Natural killer cell treated with Interleukin-12 subunit alpha and Interleukin-12 subunit beta and Interleukin-15 and Interleukin-18, amount 100 ng/mL, for 72 hours (primary cell): ENCODE results near the gene USP27X. TPM values are rescaled to one million over a fixed set of nuclear protein-coding genes. Genes with fewer than 3 reads are reported as not detected.

Experiments
- ATAC-seq, 2 donors: fragments of 150-1000 bp; cut with Tn5 transposase in 1 of 2; sonication (Bioruptor Pico), chemical (Tn5 transposase) in 1 of 2; 2 replicates each; pipeline ENCODE4 v1.10.0; 2021
- DNase-seq: peaks from one replicate; pipeline ENCODE4 v3.0.0; 2022; ENCODE audit warnings: low spot score
- H3K27ac Mint-ChIP-seq, 2 donors: 1 replicate in 1 of 2; 2 replicates in 1 of 2; pipeline ENCODE4 v1.8.0; 2022; ENCODE audit warnings: mixed read lengths in 2 of 2, mild to moderate bottlenecking in 1 of 2, moderate library complexity in 1 of 2
- H3K27me3 Mint-ChIP-seq, 2 donors: 1 replicate in 1 of 2; 2 replicates in 1 of 2; pipeline ENCODE4 v1.8.0; 2022; ENCODE audit warnings: mixed read lengths in 2 of 2
- H3K36me3 Mint-ChIP-seq: one replicate; pipeline ENCODE4 v1.8.0; 2022; ENCODE audit warnings: mixed read lengths
- H3K4me1 Mint-ChIP-seq, 2 donors: 1 replicate in 1 of 2; 2 replicates in 1 of 2; pipeline ENCODE4 v1.8.0; 2022; ENCODE audit warnings: low read depth in 2 of 2, mixed read lengths in 2 of 2, mild to moderate bottlenecking in 1 of 2
- H3K4me3 Mint-ChIP-seq: one replicate; pipeline ENCODE4 v1.8.0; 2022; ENCODE audit warnings: mixed read lengths
- H3K9me3 Mint-ChIP-seq: 2 replicates; pipeline ENCODE4 v1.8.0; 2022; ENCODE audit warnings: mixed read lengths
- total RNA-seq, 2 donors: library from RNA; stranded (reverse); gene quantifications; one replicate each; pipeline ENCODE4 v1.2.3, GENCODE V29; 2022

Gene USP27X
- under 1 TPM; 0.81 to 1.00 TPM for total RNA-seq

GRCh38 chrX:49878834-49879655 is at the start of gene USP27X:
USP27X (plus strand) TSS chrX:49879484; CDS start chrX:49880308, 824 bp downstream.
- H3K36me3 Mint-ChIP-seq = no peaks in the 10 kb centered on the region
- peaks cover 1 to 15% of the 10 kb centered on the region in 2 donors for H3K4me1 Mint-ChIP-seq
- no peak within 1 kb of the TSS for H3K27ac Mint-ChIP-seq
- DNase-seq = peak; percentile 89
- H3K4me3 Mint-ChIP-seq = peak within 1 kb of the TSS; percentile 74
- H3K9me3 Mint-ChIP-seq = no peaks in the 10 kb centered on the region
- peaks cover 0 to 4% of the 10 kb centered on the region in 2 donors for H3K27me3 Mint-ChIP-seq
- ATAC-seq = peak; percentile 97 to 98

- peaks cover 6 to 9% of the 10 kb centered on the region in 2 donors for H3K27me3 Mint-ChIP-seq
- H3K4me1 Mint-ChIP-seq = no peaks in the 10 kb centered on the region
- no peaks in the 10 kb centered on the region for H3K9me3 Mint-ChIP-seq
- ATAC-seq (no peak), DNase-seq (no peak)
- H3K4me3 Mint-ChIP-seq = no peak overlapping the region
- no peak overlapping the region for H3K27ac Mint-ChIP-seq
- no peaks in the 10 kb centered on the region for H3K36me3 Mint-ChIP-seq
Observed at GRCh38 chrX:49838374-49838773, 40.9 kb upstream of the USP27X start.

GRCh38 chrX:49840679-49841078 is 38.6 kb upstream of the USP27X start:
- Mint-ChIP-seq H3K4me1 (no peaks in the 10 kb centered on the region), H3K9me3 (no peaks in the 10 kb centered on the region), H3K36me3 (no peaks in the 10 kb centered on the region), H3K27me3 (peaks cover 0 to 9% of the 10 kb centered on the region in 2 donors), H3K4me3 (no peak overlapping the region), H3K27ac (no peak overlapping the region)
- DNase-seq (no peak), ATAC-seq (no peak)

GRCh38 chrX:49842621-49843020 is 36.7 kb upstream of the USP27X start:
- H3K4me3 Mint-ChIP-seq = no peak overlapping the region
- no peak for DNase-seq
- no peak for ATAC-seq

GRCh38 chrX:49844611-49845010 is 34.7 kb upstream of the USP27X start:
- Mint-ChIP-seq H3K4me3 (no peak overlapping the region), H3K27me3 (peaks cover 8 to 17% of the 10 kb centered on the region in 2 donors), H3K36me3 (no peaks in the 10 kb centered on the region), H3K9me3 (no peaks in the 10 kb centered on the region), H3K4me1 (peaks cover 0 to 3% of the 10 kb centered on the region in 2 donors), H3K27ac (no peak overlapping the region)
- DNase-seq (no peak), ATAC-seq (no peak)

More at GRCh38 chrX:49842621-49843020, 36.7 kb upstream of the USP27X start:
- Mint-ChIP-seq H3K36me3 (no peaks in the 10 kb centered on the region), H3K9me3 (no peaks in the 10 kb centered on the region), H3K4me1 (no peaks in the 10 kb centered on the region), H3K27ac (no peak overlapping the region), H3K27me3 (peaks cover 8 to 15% of the 10 kb centered on the region in 2 donors)

GRCh38 chrX:49845701-49846403 is 33.4 kb upstream of the USP27X start:
- Mint-ChIP-seq H3K4me3 (no peak overlapping the region), H3K36me3 (no peaks in the 10 kb centered on the region), H3K27me3 (peaks cover 8 to 21% of the 10 kb centered on the region in 2 donors), H3K9me3 (no peaks in the 10 kb centered on the region), H3K4me1 (peaks cover 0 to 6% of the 10 kb centered on the region in 2 donors), H3K27ac (no peak overlapping the region)
- ATAC-seq (no peak), DNase-seq (no peak)

GRCh38 chrX:49846522-49846921 is 32.8 kb upstream of the USP27X start:
- Mint-ChIP-seq H3K4me3 (no peak overlapping the region), H3K36me3 (no peaks in the 10 kb centered on the region), H3K27me3 (peaks cover 8 to 23% of the 10 kb centered on the region in 2 donors), H3K9me3 (no peaks in the 10 kb centered on the region), H3K4me1 (peaks cover 0 to 6% of the 10 kb centered on the region in 2 donors), H3K27ac (no peak overlapping the region)
- DNase-seq (no peak), ATAC-seq (no peak)

- Mint-ChIP-seq H3K27ac (no peak overlapping the region), H3K4me1 (peaks cover 0 to 6% of the 10 kb centered on the region in 2 donors), H3K36me3 (no peaks in the 10 kb centered on the region), H3K27me3 (peaks cover 8 to 26% of the 10 kb centered on the region in 2 donors), H3K9me3 (no peaks in the 10 kb centered on the region), H3K4me3 (no peak overlapping the region)
- DNase-seq = no peak
- ATAC-seq = no peak
Observed at GRCh38 chrX:49848275-49848674, 31.0 kb upstream of the USP27X start.

GRCh38 chrX:49850028-49850427 is 29.3 kb upstream of the USP27X start:
- Mint-ChIP-seq H3K9me3 (no peaks in the 10 kb centered on the region), H3K27me3 (peaks cover 14 to 37% of the 10 kb centered on the region in 2 donors), H3K4me3 (no peak overlapping the region), H3K27ac (no peak overlapping the region), H3K36me3 (no peaks in the 10 kb centered on the region), H3K4me1 (peaks cover 0 to 6% of the 10 kb centered on the region in 2 donors)
- ATAC-seq (no peak), DNase-seq (no peak)

- no peak overlapping the region for H3K27ac Mint-ChIP-seq
- H3K36me3 Mint-ChIP-seq = no peaks in the 10 kb centered on the region
- H3K4me1 Mint-ChIP-seq = peaks cover 0 to 6% of the 10 kb centered on the region in 2 donors
- H3K4me3 Mint-ChIP-seq = no peak overlapping the region
- ATAC-seq = no peak
- DNase-seq = no peak
- H3K27me3 Mint-ChIP-seq = peaks cover 6 to 34% of the 10 kb centered on the region in 2 donors
- no peaks in the 10 kb centered on the region for H3K9me3 Mint-ChIP-seq
Observed at GRCh38 chrX:49853661-49854060, 25.6 kb upstream of the USP27X start.

- no peak overlapping the region for H3K4me3 Mint-ChIP-seq
- no peak for ATAC-seq
- no peaks in the 10 kb centered on the region for H3K9me3 Mint-ChIP-seq
- H3K36me3 Mint-ChIP-seq = no peaks in the 10 kb centered on the region
- H3K27ac Mint-ChIP-seq = no peak overlapping the region
- peaks cover 12 to 37% of the 10 kb centered on the region in 2 donors for H3K27me3 Mint-ChIP-seq
- H3K4me1 Mint-ChIP-seq = no peaks in the 10 kb centered on the region
- no peak for DNase-seq
Observed at GRCh38 chrX:49856819-49857218, 22.5 kb upstream of the USP27X start.

GRCh38 chrX:49858341-49858740 is 20.9 kb upstream of the USP27X start:
- Mint-ChIP-seq H3K4me3 (no peak overlapping the region), H3K4me1 (no peaks in the 10 kb centered on the region), H3K27ac (no peak overlapping the region), H3K9me3 (no peaks in the 10 kb centered on the region), H3K36me3 (no peaks in the 10 kb centered on the region), H3K27me3 (peaks cover 11 to 40% of the 10 kb centered on the region in 2 donors)
- DNase-seq (no peak), ATAC-seq (no peak)

- DNase-seq = no peak
- H3K9me3 Mint-ChIP-seq = no peaks in the 10 kb centered on the region
- no peaks in the 10 kb centered on the region for H3K4me1 Mint-ChIP-seq
- no peak overlapping the region for H3K4me3 Mint-ChIP-seq
- no peaks in the 10 kb centered on the region for H3K36me3 Mint-ChIP-seq
- peaks cover 6 to 33% of the 10 kb centered on the region in 2 donors for H3K27me3 Mint-ChIP-seq
- H3K27ac Mint-ChIP-seq = no peak overlapping the region
- ATAC-seq = no peak
Observed at GRCh38 chrX:49859491-49859890, 19.8 kb upstream of the USP27X start.
